ENCODE data around the gene CTBP2. TPM values are rescaled to one million over a fixed set of nuclear protein-coding genes. Genes with fewer than 3 reads are reported as not detected.
A peak's percentile ranks its signal among the peaks of the same experiment; 100 is the strongest.

CTBP2 gene
- total RNA-seq, 1 experiment from 2014 or later: 212 TPM

DNA sequence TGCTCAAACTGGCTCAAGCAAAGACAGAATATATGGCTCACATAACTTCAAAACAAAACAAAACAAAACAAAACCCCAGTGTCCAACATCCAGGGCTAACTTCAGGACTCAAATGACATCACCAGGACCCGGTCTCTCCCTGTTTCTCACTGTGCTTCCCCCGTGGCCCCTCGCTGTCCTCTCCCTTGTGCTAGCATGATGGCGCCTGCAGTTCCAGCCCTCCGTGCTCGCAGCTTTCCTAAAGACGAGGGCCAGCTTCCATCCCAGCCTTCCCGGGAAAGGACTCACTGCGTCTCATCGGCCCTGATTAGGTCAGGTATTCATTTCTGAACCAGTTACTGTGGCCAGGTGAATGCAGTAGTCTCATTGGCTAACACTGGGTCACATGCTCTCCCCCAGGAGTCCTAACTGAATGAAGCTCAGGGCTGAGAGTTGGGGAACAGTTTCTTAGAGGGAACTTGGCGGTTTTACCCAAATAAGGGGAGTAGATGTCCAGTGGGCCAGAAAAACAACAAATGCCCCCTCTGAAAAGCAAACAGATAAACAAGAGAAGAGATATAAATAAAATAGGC, 33.0 kb upstream of the CTBP2 start:
- no peak overlapping the region for H3K18ac ChIP-seq (ENCODE audit: insufficient read length, low read depth, low read length)
- Mint-ChIP-seq H3K27ac (no peak overlapping the region; a peak in 1 of 7 replicates), H3K4me1 (peaks cover 2% of the 10 kb centered on the region in 2 experiments; a peak in 2 of 4 replicates), H3K36me3 (ENCODE audit: insufficient read depth in 1 of 3, low read depth in 3 of 3) (no peaks in the 10 kb centered on the region), H3K4me3 (no peak overlapping the region), H3K27me3 (ENCODE audit: low read depth) (peaks cover 13% of the 10 kb centered on the region), H3K9me3 (no peaks in the 10 kb centered on the region; a peak in 2 of 5 replicates)
- H3K23me2 ChIP-seq (ENCODE audit: insufficient read length, low read depth, low read length, poor library complexity, severe bottlenecking): no peaks in the 10 kb centered on the region
- H4K20me1 ChIP-seq (ENCODE audit: control insufficient read depth, insufficient read depth, insufficient read length): no peaks in the 10 kb centered on the region
- H3K27ac ChIP-seq (ENCODE audit: insufficient read length, low read depth, low read length): no peak overlapping the region
- no peaks in the 10 kb centered on the region for H3K79me2 ChIP-seq (ENCODE audit: insufficient read depth, low read length)
- no peak overlapping the region for H2BK15ac ChIP-seq (ENCODE audit: low read depth, low read length)
- H3K14ac ChIP-seq (ENCODE audit: insufficient read depth, low read length): no peak overlapping the region
- H3T11ph ChIP-seq (ENCODE audit: low read length): no peak overlapping the region
- H3K4ac ChIP-seq (ENCODE audit: low read depth, low read length): no peak overlapping the region
- H4K5ac ChIP-seq (ENCODE audit: insufficient read length, low read depth, low read length): no peak overlapping the region
- no peaks in the 10 kb centered on the region for H3K27me3 ChIP-seq (ENCODE audit: insufficient read depth, low read length)
- no peak overlapping the region for H2BK20ac ChIP-seq (ENCODE audit: low read depth, low read length, poor library complexity, severe bottlenecking)
- no peaks in the 10 kb centered on the region for H3K4me1 ChIP-seq (ENCODE audit: insufficient read depth, low read length)
- no peak overlapping the region for H3K23ac ChIP-seq (ENCODE audit: insufficient read length, low read depth, low read length)
- no peak overlapping the region for H2BK120ac ChIP-seq (ENCODE audit: low read depth, low read length, poor library complexity, severe bottlenecking)
- no peak overlapping the region for H2BK12ac ChIP-seq (ENCODE audit: insufficient read length, low read depth, low read length)
- no peak overlapping the region for H3K9ac ChIP-seq (ENCODE audit: extremely low read depth, insufficient read length, low read length)
- H2BK5ac ChIP-seq (ENCODE audit: insufficient read length, low read length): no peak overlapping the region
- WGBS (ENCODE audit: extremely low coverage, insufficient read length, low lambda C conversion rate): no CpG with 5 or more reads among the region's 11 CpGs
- no peak overlapping the region for H2AFZ ChIP-seq (ENCODE audit: low read length)
- no peak for TF ChIP-seq CTCF (conservative IDR thresholded peaks at IDR 0.05)
- H3K9me3 ChIP-seq (ENCODE audit: control insufficient read depth, low read depth, low read length): no peaks in the 10 kb centered on the region
- DNase-seq: peak; percentile 40
- no peak overlapping the region for H2AK5ac ChIP-seq (ENCODE audit: insufficient read length, low read length)
- H4K8ac ChIP-seq (replicated peaks; ENCODE audit: insufficient read length, low read depth, low read length): no peak overlapping the region
- H3K56ac ChIP-seq (ENCODE audit: insufficient read length, low read depth, low read length): no peak overlapping the region
- no peaks in the 10 kb centered on the region for H3K79me1 ChIP-seq (ENCODE audit: insufficient read depth, low read depth, low read length, poor library complexity, severe bottlenecking)
- no peak overlapping the region for H4K91ac ChIP-seq (ENCODE audit: insufficient read length, low read depth, low read length)
- no peak overlapping the region for H3K4me2 ChIP-seq (ENCODE audit: insufficient read depth, insufficient read length, low read length)
